Peyer's patch (tissue), 4 donors: Measurements from ENCODE around the gene SPAG9.

ENCODE experiments used
- POLR2A ChIP-seq, 2 donors: fragments of 450-650 bp; IDR thresholded peaks; one replicate each; pipeline ENCODE4 v1.5.1; 2017; ENCODE audit warnings: antibody characterized with exemption in 2 of 2, mild to moderate bottlenecking in 2 of 2, moderate library complexity in 2 of 2
- TF ChIP-seq, protein P1 (sequence below), 6 experiments: fragments of 450-650 bp in 4 of 6; fragments of 200-600 bp in 2 of 6; sonication (generic) in 1 of 6; IDR thresholded peaks; one replicate each; pipeline ENCODE4 v1.5.1; 2017 to 2019; ENCODE audit warnings: antibody characterized with exemption in 6 of 6, mild to moderate bottlenecking in 3 of 6, moderate library complexity in 1 of 6

DNA sequence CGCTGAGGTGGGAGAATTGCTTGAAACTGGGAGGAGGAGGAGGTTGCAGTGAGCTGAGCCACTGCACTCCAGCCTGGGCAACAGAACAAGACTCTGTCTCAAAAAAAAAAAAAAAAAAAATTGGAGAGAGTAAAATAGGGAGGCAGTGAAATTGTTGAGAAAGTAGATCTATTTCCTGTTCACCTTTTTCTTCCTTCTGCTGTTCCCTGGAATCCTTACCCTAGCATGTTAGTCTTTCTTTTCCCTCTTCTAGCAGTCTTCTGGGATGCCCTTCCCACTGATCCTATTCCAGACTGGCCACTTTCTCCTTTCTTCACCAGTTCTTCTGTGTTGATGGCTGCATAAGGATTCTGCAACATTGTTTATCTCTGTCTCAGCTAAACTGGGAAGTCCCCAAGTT, 48.7 kb upstream of the SPAG9 start:
- TF ChIP-seq, protein P1, sequence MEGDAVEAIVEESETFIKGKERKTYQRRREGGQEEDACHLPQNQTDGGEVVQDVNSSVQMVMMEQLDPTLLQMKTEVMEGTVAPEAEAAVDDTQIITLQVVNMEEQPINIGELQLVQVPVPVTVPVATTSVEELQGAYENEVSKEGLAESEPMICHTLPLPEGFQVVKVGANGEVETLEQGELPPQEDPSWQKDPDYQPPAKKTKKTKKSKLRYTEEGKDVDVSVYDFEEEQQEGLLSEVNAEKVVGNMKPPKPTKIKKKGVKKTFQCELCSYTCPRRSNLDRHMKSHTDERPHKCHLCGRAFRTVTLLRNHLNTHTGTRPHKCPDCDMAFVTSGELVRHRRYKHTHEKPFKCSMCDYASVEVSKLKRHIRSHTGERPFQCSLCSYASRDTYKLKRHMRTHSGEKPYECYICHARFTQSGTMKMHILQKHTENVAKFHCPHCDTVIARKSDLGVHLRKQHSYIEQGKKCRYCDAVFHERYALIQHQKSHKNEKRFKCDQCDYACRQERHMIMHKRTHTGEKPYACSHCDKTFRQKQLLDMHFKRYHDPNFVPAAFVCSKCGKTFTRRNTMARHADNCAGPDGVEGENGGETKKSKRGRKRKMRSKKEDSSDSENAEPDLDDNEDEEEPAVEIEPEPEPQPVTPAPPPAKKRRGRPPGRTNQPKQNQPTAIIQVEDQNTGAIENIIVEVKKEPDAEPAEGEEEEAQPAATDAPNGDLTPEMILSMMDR (IDR thresholded peaks at IDR 0.05), result no peak
- TF ChIP-seq POLR2A (IDR thresholded peaks at IDR 0.05), result no peak
